Measurements from ENCODE around the gene GRAMD2B. TPM values are rescaled to one million over a fixed set of nuclear protein-coding genes. Genes with fewer than 3 reads are reported as not detected.

GRAMD2B gene
- total and polyA plus RNA-seq, 4 donors = 8.5 to 19.4 (median 14.9) TPM

DNA sequence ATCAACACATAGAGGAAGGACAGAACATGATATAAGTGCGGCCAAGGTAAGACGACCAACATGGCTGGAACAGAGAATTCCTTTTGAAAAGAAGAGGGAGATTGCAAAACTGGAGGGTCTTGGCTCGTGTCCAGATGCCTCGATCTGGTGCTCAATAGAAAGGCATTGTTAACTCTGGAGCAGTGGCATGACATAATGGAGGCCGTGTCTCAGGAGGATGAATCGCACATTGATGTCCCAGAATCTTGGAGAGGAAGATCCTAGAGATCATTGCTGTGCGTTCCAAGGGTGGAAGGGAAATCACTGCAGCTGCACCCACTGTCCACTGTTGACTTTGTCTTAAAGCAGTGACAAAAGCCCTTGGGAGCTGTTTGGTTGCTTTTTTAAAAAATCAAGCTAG is 30.9 kb downstream of the GRAMD2B start:
- Histone ChIP-seq H3K9ac (ENCODE audit: insufficient read depth in 1 of 2, low read length in 2 of 2) (no peak overlapping the region), H3K9me3 (ENCODE audit: control insufficient read depth in 4 of 4, insufficient read depth in 3 of 4, low read length in 3 of 4) (no peaks in the 10 kb centered on the region), H3K4me3 (no peak overlapping the region), H3K4me1 (ENCODE audit: control insufficient read depth in 5 of 5, insufficient read depth in 5 of 5, low read length in 5 of 5) (peaks cover 0 to 9% (median 4%) of the 10 kb centered on the region in 5 donors), H3K27ac (ENCODE audit: low read depth in 1 of 2, low read length in 1 of 2) (no peak overlapping the region), H3K36me3 (ENCODE audit: control insufficient read depth in 4 of 4, insufficient read depth in 4 of 4, low read length in 4 of 4) (peaks cover 0 to 2% (median 0%) of the 10 kb centered on the region in 4 donors), H3K27me3 (ENCODE audit: control insufficient read depth in 3 of 3, insufficient read depth in 3 of 3, low read length in 2 of 3) (no peaks in the 10 kb centered on the region)
- TF ChIP-seq, protein P1, sequence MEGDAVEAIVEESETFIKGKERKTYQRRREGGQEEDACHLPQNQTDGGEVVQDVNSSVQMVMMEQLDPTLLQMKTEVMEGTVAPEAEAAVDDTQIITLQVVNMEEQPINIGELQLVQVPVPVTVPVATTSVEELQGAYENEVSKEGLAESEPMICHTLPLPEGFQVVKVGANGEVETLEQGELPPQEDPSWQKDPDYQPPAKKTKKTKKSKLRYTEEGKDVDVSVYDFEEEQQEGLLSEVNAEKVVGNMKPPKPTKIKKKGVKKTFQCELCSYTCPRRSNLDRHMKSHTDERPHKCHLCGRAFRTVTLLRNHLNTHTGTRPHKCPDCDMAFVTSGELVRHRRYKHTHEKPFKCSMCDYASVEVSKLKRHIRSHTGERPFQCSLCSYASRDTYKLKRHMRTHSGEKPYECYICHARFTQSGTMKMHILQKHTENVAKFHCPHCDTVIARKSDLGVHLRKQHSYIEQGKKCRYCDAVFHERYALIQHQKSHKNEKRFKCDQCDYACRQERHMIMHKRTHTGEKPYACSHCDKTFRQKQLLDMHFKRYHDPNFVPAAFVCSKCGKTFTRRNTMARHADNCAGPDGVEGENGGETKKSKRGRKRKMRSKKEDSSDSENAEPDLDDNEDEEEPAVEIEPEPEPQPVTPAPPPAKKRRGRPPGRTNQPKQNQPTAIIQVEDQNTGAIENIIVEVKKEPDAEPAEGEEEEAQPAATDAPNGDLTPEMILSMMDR (IDR thresholded peaks at IDR 0.05; ENCODE audit: control extremely low read depth, extremely low read depth) = no peak
- ATAC-seq (ENCODE audit: insufficient read depth, low FRiP score) (no peak), DNase-seq (peak; percentile 25 to 47 (median 34))
- 75 to 79% methylated on average over 7 of the region's 7 CpGs for WGBS, 2 donors

DNA sequence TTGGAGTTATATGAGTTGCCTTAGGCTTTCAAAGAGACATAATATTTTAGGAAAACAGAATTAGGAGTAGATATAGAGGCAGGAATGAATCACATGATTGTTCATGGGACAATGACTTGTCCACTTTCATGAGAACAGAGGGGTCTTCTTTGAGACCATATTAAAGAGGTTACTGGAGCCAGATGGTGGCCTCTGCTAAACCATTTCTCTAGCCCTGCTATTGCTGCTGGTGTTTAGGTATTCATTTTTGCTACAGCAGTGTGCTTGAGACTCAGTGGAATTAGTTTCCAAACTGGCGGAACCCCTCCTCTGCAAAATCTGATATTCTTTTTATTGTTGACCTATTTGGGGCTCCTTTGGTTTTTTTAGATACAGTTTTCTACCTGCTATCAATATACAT is 31.3 kb downstream of the GRAMD2B start:
- WGBS, 2 donors = 100% methylated on average over 1 of the region's 1 CpG
- H3K27me3 ChIP-seq (ENCODE audit: control insufficient read depth in 3 of 3, insufficient read depth in 3 of 3, low read length in 2 of 3) = no peaks in the 10 kb centered on the region
- peaks cover 0 to 9% (median 4%) of the 10 kb centered on the region in 5 donors for H3K4me1 ChIP-seq (ENCODE audit: control insufficient read depth in 5 of 5, insufficient read depth in 5 of 5, low read length in 5 of 5)
- H3K9ac ChIP-seq (ENCODE audit: insufficient read depth in 1 of 2, low read length in 2 of 2) = no peak overlapping the region
- H3K4me3 ChIP-seq = no peak overlapping the region
- no peak overlapping the region for H3K27ac ChIP-seq (ENCODE audit: low read depth in 1 of 2, low read length in 1 of 2)
- no peak for DNase-seq
- H3K36me3 ChIP-seq (ENCODE audit: control insufficient read depth in 4 of 4, insufficient read depth in 4 of 4, low read length in 4 of 4) = peaks cover 0 to 2% (median 0%) of the 10 kb centered on the region in 4 donors
- no peaks in the 10 kb centered on the region for H3K9me3 ChIP-seq (ENCODE audit: control insufficient read depth in 4 of 4, insufficient read depth in 3 of 4, low read length in 3 of 4)
- TF ChIP-seq, protein P1 (IDR thresholded peaks at IDR 0.05; ENCODE audit: control extremely low read depth, extremely low read depth) = no peak
- no peak for ATAC-seq (ENCODE audit: insufficient read depth, low FRiP score)

DNA sequence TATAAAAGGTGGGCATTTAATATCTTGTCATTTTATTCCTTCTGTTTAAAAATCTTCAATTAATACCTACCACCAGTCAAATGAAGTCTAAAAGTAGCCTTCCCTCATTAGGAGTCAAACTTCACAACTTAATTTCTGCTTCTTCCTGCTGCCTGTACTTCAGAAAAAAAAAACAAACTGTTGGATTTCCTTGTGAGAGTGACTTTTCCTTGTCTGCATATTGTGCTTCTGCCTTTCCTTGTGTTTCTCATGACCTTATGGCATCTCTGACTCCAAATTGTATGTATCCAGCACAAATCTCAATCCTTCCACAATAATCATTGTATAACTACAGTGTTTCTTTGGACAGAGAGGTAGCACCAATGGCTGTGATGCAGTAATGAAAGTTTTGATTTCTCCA is 32.1 kb downstream of the GRAMD2B start:
- Histone ChIP-seq H3K27ac (ENCODE audit: low read depth in 1 of 2, low read length in 1 of 2) (no peak overlapping the region), H3K4me3 (no peak overlapping the region), H3K27me3 (ENCODE audit: control insufficient read depth in 3 of 3, insufficient read depth in 3 of 3, low read length in 2 of 3) (no peaks in the 10 kb centered on the region), H3K36me3 (ENCODE audit: control insufficient read depth in 4 of 4, insufficient read depth in 4 of 4, low read length in 4 of 4) (peaks cover 0 to 2% (median 0%) of the 10 kb centered on the region in 4 donors), H3K9ac (ENCODE audit: insufficient read depth in 1 of 2, low read length in 2 of 2) (no peak overlapping the region), H3K4me1 (ENCODE audit: control insufficient read depth in 5 of 5, insufficient read depth in 5 of 5, low read length in 5 of 5) (peaks cover 0 to 7% (median 3%) of the 10 kb centered on the region in 5 donors), H3K9me3 (ENCODE audit: control insufficient read depth in 4 of 4, insufficient read depth in 3 of 4, low read length in 3 of 4) (no peaks in the 10 kb centered on the region)
- TF ChIP-seq, protein P1 (IDR thresholded peaks at IDR 0.05; ENCODE audit: control extremely low read depth, extremely low read depth) = no peak
- DNase-seq (no peak), ATAC-seq (ENCODE audit: insufficient read depth, low FRiP score) (no peak)

- DNase-seq = no peak
- TF ChIP-seq, protein P1 (IDR thresholded peaks at IDR 0.05; ENCODE audit: control extremely low read depth, extremely low read depth) = no peak
- Histone ChIP-seq H3K9ac (ENCODE audit: insufficient read depth in 1 of 2, low read length in 2 of 2) (no peak overlapping the region), H3K4me3 (no peak overlapping the region), H3K27ac (ENCODE audit: low read depth in 1 of 2, low read length in 1 of 2) (no peak overlapping the region), H3K4me1 (ENCODE audit: control insufficient read depth in 5 of 5, insufficient read depth in 5 of 5, low read length in 5 of 5) (peaks cover 0 to 6% (median 3%) of the 10 kb centered on the region in 5 donors), H3K36me3 (ENCODE audit: control insufficient read depth in 4 of 4, insufficient read depth in 4 of 4, low read length in 4 of 4) (peaks cover 0 to 4% (median 0%) of the 10 kb centered on the region in 4 donors), H3K9me3 (ENCODE audit: control insufficient read depth in 4 of 4, insufficient read depth in 3 of 4, low read length in 3 of 4) (no peaks in the 10 kb centered on the region), H3K27me3 (ENCODE audit: control insufficient read depth in 3 of 3, insufficient read depth in 3 of 3, low read length in 2 of 3) (no peaks in the 10 kb centered on the region)
- 95 to 97% methylated on average over 1 of the region's 1 CpG for WGBS, 2 donors
- ATAC-seq (ENCODE audit: insufficient read depth, low FRiP score) = no peak
These were observed 32.5 kb downstream of the GRAMD2B start for GRCh38 chr5:126455728-126456127.
